GM20000 (cell line): Measurements from ENCODE around the gene RIPOR2.
"Not testable (repeated sequence)": the region's sequence is repeated elsewhere in the genome, so short reads cannot be mapped to it uniquely, and the experiment has no call there.

Experiments used
- DNase-seq: peaks from one replicate; pipeline ENCODE4 v3.0.0; 2012; ENCODE audit warnings: low spot score
- TF ChIP-seq, protein P1 (sequence below): IDR thresholded peaks from 2 replicates; pipeline ENCODE4 v1.5.1; 2012; ENCODE audit warnings: mild to moderate bottlenecking, control low read depth; ENCODE audit errors: extremely low read depth, missing control alignments

Gene RIPOR2

DNA sequence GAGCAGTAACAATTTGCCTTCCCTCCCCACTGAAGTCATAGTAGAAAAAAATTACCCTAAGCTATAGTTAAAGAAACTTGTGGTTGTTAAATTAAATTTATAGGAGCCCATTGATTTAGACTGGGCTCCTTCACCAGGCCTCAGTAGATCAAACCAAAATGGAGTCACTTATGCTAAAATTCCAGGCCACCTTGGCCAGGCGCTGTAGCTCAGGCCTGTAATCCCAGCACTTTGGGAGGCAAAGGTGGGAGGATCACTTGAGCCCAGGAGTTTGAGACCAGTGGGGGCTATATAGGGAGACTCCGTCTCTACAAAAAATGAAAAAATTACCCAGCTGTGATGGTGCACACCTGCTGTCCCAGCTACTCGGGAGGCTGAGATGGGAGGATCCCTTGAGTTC lies 176.0 kb downstream of the RIPOR2 start:
- TF ChIP-seq, protein P1, sequence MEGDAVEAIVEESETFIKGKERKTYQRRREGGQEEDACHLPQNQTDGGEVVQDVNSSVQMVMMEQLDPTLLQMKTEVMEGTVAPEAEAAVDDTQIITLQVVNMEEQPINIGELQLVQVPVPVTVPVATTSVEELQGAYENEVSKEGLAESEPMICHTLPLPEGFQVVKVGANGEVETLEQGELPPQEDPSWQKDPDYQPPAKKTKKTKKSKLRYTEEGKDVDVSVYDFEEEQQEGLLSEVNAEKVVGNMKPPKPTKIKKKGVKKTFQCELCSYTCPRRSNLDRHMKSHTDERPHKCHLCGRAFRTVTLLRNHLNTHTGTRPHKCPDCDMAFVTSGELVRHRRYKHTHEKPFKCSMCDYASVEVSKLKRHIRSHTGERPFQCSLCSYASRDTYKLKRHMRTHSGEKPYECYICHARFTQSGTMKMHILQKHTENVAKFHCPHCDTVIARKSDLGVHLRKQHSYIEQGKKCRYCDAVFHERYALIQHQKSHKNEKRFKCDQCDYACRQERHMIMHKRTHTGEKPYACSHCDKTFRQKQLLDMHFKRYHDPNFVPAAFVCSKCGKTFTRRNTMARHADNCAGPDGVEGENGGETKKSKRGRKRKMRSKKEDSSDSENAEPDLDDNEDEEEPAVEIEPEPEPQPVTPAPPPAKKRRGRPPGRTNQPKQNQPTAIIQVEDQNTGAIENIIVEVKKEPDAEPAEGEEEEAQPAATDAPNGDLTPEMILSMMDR = no peak
- no peak for DNase-seq

DNA sequence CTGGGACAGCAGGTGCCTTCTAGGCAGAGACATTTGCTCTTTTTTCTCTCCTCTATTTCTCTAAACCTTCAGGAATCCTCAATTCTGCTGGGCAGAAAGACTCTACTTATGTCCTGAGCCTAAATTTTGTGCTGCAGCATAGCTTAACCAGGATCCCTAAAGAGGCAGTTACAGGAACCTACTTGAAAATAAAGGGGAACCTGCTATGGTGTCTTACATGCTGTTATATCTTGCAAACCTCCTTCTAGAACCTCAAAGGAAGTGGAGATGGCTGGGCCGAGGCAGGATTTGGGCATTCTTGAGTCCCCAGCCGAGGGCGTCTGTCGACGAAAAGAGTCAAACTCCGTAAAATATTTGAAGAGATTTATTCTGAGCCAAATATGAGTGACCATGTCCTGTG lies 178.1 kb downstream of the RIPOR2 start:
- TF ChIP-seq, protein P1 = no peak
- no peak for DNase-seq

DNA sequence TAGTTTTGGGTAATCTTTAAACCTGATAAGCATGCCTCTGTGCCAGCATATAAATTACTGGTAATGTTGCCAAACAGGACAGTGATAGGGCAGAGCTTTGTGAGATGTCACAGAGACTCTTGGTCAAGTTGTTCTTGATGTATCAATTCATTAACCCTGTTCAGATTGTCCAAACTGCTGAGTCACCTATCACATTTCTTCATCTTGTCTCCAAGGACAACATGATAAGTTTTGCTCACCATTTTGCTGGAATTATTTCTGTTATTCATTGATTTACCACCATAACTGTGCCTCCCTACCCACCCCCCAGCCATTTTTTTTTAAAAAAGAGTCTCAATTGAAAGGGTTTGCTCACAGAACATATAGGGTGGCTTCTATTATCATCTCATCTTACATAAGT lies 180.5 kb downstream of the RIPOR2 start:
- TF ChIP-seq, protein P1 = no peak
- DNase-seq = no peak

DNA sequence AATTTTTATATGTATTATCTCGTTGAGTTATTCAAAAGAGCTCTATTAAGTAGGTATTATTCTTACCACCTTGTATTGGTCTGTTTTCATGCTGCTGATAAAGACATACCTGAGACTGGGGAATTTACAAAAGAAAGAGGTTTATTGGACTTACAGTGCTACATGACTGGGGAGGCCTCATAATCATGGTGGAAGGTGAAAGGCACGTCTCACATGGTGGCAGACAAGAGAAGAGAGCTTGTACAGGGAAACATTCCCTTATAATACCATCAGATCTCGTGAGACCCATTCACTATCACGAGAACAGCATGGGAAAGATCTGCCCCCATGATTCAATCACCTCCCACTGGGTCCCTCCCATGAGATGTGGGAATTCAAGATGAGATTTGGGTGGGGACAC lies 181.4 kb downstream of the RIPOR2 start:
- DNase-seq = not testable (repeated sequence)
